Activated CD8-positive, alpha-beta memory T cell treated with anti-CD3 and anti-CD28 coated beads for 1 hour (primary cell): ENCODE measurements around the gene CMTM8.

Experiments used
- DNase-seq, 2 donors: peaks; one replicate each; pipeline ENCODE4 v3.0.0-alpha.2; 2020; ENCODE audit warnings: low read depth in 1 of 2; ENCODE audit errors: extremely low read depth in 1 of 2

The CMTM8 gene

GRCh38 chr3:32305361-32305876 is 66.9 kb downstream of the CMTM8 start:
- no peak for DNase-seq

DNA sequence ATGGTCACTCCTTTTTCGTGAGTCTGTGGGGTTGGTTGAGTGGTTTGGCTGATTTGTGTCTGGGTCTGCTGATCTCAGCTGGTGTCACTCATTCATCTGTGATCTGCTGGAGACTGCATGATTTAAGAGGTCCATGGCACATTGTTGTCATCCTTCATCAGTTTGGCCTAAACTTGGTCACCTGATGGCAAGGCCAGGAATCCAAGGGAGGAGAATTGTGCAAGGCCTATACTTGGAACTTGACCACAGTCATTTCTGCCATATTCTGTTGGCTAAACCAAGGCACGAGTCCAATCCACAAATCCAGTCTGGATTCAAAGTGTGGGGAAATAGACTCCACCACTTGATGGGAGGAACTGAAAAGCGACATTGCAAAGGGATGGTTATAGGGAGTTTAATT is 67.6 kb downstream of the CMTM8 start:
- no peak for DNase-seq

GRCh38 chr3:32307591-32307990 is 69.1 kb downstream of the CMTM8 start:
- no peak for DNase-seq

GRCh38 chr3:32308378-32308777 is 69.9 kb downstream of the CMTM8 start:
- DNase-seq: no peak

DNA sequence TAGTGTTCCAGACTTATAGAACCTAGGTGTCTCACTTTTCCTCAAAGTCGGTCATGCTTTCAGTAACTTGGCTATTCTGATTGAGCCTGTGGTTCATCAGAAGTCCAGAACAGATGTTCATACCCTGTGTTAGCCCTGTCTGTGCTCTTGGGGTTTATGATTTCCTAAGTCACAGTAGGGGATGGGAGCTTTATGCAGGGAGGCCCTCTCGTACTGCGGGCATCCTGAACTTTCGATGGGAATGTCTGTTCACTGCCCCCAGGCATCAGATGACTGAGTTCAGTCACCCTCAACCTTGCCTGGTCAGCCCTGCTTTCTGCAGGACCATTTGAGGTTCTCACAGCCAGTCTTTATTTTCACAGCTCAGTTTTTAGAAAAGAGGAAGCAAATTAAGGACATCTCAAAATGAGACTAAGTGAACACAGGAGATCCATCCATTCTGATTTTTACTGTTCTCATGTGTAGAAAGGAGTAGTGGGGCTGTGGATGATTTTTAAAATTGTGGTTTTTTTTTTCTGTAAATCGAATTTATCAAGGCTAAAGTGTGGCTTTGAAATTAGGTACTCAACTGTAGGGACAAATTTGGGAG is 71.3 kb downstream of the CMTM8 start:
- DNase-seq: no peak

- no peak for DNase-seq
These were observed 71.9 kb downstream of the CMTM8 start for GRCh38 chr3:32310336-32310735.

DNA sequence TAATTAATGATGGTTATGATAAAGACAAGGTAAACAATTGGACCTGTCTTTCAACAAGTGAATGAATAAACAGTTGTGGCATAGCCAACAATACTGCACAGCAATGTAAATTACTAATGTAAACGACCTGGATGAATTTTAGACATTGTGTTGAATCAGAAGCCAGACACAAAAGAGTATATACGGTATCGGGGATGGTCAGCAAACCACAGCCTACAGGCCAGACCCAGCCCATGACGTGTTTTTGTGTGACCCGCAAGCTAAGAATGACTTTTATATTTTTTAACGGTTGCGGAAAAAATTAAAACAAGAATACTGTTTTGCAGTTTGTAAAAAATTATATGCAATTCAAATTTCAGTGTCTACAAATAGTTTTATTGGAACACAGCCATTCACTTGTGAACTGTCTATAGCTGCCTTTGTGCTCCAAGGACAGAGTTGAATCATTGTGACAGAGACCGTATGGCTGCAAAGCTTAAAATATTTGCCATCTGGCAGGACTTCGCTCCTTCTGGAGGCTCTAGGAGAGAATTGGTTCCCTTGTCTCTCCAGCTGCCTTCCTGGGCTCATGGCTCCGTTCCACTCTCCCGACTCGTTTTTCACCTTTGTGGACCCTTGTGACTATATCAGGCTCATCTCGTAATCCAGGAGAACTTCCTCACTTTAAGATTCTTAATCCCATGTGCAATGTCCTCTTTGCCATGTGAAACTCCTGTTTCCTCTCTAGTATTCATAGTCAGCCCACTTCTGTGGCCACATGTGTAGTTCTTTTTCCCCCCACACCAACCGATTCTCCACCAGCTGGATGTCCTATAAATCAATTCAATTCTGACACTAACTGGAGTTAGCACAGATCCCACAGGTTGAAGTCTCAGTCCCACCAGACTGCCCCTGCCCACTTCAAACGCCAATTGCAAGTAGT is 72.7 kb downstream of the CMTM8 start:
- no peak for DNase-seq

GRCh38 chr3:32312251-32312650 is 73.8 kb downstream of the CMTM8 start:
- no peak for DNase-seq

DNA sequence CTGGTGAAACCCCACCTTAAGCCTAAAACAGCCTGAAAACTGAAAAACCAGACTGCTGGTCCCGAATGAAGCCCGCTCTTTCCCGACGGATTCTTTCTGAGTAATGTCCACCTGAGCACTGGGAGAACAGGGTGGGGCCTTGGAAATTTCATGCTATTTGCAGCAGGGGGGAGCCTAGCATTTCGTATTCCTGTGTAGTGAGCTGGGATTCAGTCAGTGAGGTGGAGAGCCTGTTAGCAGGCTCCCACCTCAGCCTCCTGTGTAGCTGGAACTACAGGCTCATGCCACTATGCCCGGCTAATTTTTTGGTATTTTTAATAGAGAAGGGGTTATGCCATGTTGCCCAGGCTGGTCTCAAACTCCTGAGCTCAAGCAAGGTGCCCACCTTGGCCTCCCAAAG is 74.7 kb downstream of the CMTM8 start:
- DNase-seq: no peak

GRCh38 chr3:32313723-32314473 is 75.4 kb downstream of the CMTM8 start:
- no peak for DNase-seq

DNA sequence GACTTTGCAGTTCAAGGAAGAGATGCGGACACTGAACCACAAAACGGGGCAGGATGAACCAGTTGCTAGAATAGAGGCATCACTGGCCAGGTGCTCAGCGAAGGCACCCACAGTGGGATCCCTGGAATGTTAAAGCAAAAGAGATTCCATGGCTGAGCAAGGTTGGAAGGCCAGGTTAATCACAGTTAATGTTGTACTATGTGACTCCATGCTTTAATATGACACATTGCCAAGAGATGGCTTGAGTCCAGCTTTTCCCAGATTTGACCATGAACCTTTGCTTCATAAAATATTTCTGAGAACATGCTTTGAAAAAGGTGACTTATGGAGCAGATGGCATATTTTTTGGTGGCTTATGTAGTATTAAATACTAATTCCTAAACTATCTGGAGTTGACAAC is 77.0 kb downstream of the CMTM8 start:
- DNase-seq: no peak

DNA sequence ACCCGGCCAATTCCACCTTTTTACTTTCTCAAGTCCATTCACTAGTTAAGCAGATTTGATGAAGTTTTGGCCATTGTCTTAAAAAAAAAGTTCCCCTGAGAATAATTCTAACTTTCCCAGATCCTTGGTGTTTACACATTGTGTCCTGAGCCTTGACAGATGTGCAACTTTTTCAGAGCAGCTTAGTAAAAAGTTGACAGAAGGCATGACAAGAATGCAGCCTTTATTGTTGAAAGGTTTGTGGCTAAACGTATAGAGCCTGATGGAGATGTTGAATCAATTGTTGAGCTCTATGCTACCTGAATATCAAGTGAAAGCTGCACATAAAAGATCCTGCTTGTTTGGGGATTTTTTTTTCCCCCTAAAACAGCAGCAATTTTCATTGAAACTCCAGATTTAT is 77.8 kb downstream of the CMTM8 start:
- DNase-seq: no peak

DNA sequence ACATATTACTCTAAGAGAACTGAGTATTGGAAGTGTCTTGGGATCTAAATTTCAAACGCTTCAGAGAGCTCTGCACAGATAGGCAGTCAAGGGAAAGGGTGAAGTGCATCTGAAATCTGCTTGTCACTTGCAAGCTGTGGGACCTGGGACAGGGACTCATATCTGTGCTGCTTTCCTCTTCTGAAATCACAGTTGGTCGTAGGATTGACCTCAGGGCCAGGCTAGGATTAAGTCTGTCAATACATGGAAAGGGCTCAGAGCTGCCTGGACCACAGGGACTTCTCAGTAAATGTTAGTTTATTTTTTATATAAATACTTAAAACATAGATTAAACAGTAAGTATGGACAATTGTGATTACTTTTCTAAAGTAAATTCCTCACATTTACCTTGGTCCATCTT is 78.5 kb downstream of the CMTM8 start:
- DNase-seq: no peak

DNA sequence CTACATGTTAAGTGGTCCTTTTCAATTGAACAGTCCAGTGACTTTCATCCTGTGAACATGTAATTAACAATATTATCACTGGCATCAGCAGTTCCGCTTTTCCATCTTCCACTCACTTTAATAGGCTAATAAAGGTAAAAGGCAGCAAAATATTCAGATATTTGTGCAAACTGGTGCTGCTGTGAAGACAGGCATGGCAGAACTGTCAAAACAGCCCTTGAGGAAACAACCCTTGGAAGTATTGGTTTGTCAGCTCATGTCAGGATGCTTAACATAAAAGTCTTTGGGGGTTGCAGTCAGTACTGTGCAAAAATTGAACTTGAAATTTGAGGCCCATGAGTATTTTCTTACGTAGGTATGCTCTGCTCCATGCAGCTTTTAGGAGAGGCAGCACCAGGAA is 81.1 kb downstream of the CMTM8 start:
- DNase-seq: no peak

DNA sequence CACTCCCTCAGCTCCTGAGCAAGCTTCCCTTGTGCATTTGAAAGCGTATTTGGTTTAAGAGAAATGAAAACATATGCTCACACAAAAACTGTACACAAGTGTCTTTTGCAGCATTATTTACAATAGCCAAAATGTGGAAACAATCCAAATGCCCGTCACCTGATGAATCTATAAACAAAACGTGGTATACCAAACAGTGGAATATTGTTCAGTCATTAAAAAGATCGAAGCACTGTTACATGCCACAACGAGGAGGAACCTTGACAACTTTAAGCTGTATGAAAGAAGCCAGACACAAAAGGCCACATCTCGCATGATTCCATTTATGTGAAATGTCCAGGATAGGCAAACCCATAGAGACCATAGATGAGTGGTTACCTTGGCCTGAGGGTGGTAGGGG is 81.6 kb downstream of the CMTM8 start:
- no peak for DNase-seq

- DNase-seq: no peak
These were observed 82.8 kb downstream of the CMTM8 start for GRCh38 chr3:32321095-32321790.

GRCh38 chr3:32322311-32322710 is 83.8 kb downstream of the CMTM8 start:
- no peak for DNase-seq

GRCh38 chr3:32323604-32324003 is 85.1 kb downstream of the CMTM8 start:
- no peak for DNase-seq

- no peak for DNase-seq
These were observed 86.7 kb downstream of the CMTM8 start for GRCh38 chr3:32325201-32325600.

DNA sequence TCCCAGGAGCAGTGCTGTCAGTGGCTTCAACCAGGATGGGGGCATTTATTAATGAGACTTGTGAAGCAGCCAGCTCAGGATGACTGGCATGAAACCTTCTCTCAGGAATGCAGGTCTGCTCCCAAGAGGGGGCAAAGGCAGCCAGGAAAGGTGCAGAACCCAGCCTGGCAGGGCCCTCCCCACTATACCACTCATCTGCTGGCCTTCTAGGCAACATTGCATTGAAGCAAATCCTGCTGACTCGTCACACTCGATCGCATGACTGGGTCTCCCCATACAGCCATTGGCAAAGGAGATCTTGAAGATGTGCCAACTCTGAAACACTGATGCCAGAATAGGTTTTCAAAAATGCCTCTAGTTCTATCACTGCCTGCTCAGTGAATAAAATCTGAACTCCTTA is 87.4 kb downstream of the CMTM8 start:
- no peak for DNase-seq

- no peak for DNase-seq
These were observed 88.3 kb downstream of the CMTM8 start for GRCh38 chr3:32326795-32327194.
